GM23338 (cell line): ENCODE data around the gene ZNF644. TPM values are rescaled to one million over a fixed set of nuclear protein-coding genes. Genes with fewer than 3 reads are reported as not detected.

Experiments
- ATAC-seq: fragments of 200-7000 bp; cut with Tn5 transposase; 3 replicates; pipeline ENCODE4 v1.9.1; 2020
- DNase-seq: peaks from one replicate; pipeline ENCODE4 v3.0.0-alpha.2; 2015; ENCODE audit warnings: low spot score
- H2AFZ ChIP-seq: fragments of 200-600 bp; sonication (generic); 2 replicates; pipeline ENCODE4 v1.8.0; 2016; ENCODE audit warnings: antibody characterized with exemption, mild to moderate bottlenecking, moderate library complexity
- H3F3A ChIP-seq: fragments of 200-600 bp; sonication (generic); replicated peaks from 2 replicates; pipeline ENCODE4 v1.8.0; 2017; ENCODE audit warnings: antibody characterized with exemption, mixed run types, low read depth
- H3K27ac ChIP-seq: fragments of 200-600 bp; sonication (generic); 2 replicates; pipeline ENCODE4 v1.6.1; 2016; ENCODE audit warnings: low read depth
- H3K27me3 ChIP-seq: fragments of 200-600 bp; sonication (generic); 2 replicates; pipeline ENCODE4 v1.8.0; 2016; ENCODE audit warnings: mild to moderate bottlenecking, mixed run types, moderate library complexity; ENCODE audit not compliant: insufficient read depth
- H3K36me3 ChIP-seq: fragments of 200-600 bp; sonication (generic); 2 replicates; pipeline ENCODE4 v1.8.0; 2016; ENCODE audit warnings: mild to moderate bottlenecking; ENCODE audit not compliant: insufficient read depth
- H3K4me1 ChIP-seq: fragments of 200-600 bp; sonication (generic); 2 replicates; pipeline ENCODE4 v1.8.0; 2016; ENCODE audit warnings: mild to moderate bottlenecking, moderate library complexity; ENCODE audit not compliant: insufficient read depth
- H3K4me2 ChIP-seq: fragments of 200-600 bp; sonication (generic); 2 replicates; pipeline ENCODE4 v1.7.1; 2017; ENCODE audit warnings: mixed run types
- H3K4me3 ChIP-seq: fragments of 200-600 bp; sonication (generic); 2 replicates; pipeline ENCODE4 v1.6.1; 2016; ENCODE audit warnings: mixed run types
- H3K79me2 ChIP-seq: fragments of 200-600 bp; sonication (generic); replicated peaks from 2 replicates; pipeline ENCODE4 v1.8.0; 2017; ENCODE audit warnings: mild to moderate bottlenecking; ENCODE audit not compliant: insufficient read depth
- H3K9me2 ChIP-seq: fragments of 200-600 bp; sonication (generic); 2 replicates; pipeline ENCODE4 v1.8.0; 2017; ENCODE audit not compliant: insufficient read depth
- H4K20me1 ChIP-seq: fragments of 200-600 bp; sonication (generic); replicated peaks from 2 replicates; pipeline ENCODE4 v1.8.0; 2017; ENCODE audit warnings: mild to moderate bottlenecking; ENCODE audit not compliant: insufficient read depth
- H3K27ac Mint-ChIP-seq: 2 replicates; pipeline ENCODE4 v1.8.0; 2020; ENCODE audit warnings: inconsistent platforms, mild to moderate bottlenecking, moderate library complexity, mixed read lengths
- H3K27me3 Mint-ChIP-seq: 3 replicates; pipeline ENCODE4 v1.8.0; 2022; ENCODE audit warnings: low read depth, mild to moderate bottlenecking, moderate library complexity, mixed read lengths, inconsistent platforms; ENCODE audit not compliant: insufficient read depth, poor library complexity
- H3K36me3 Mint-ChIP-seq: 3 replicates; pipeline ENCODE4 v1.8.0; 2021; ENCODE audit warnings: low read depth, mild to moderate bottlenecking, inconsistent platforms, moderate library complexity, mixed read lengths
- H3K4me1 Mint-ChIP-seq: 3 replicates; pipeline ENCODE4 v1.8.0; 2020; ENCODE audit warnings: mild to moderate bottlenecking, inconsistent platforms, mixed read lengths
- H3K4me3 Mint-ChIP-seq: 3 replicates; pipeline ENCODE4 v1.8.0; 2021; ENCODE audit warnings: moderate library complexity, mild to moderate bottlenecking, inconsistent platforms, mixed read lengths
- H3K9me3 Mint-ChIP-seq: 3 replicates; pipeline ENCODE4 v1.8.0; 2020; ENCODE audit warnings: moderate library complexity, mild to moderate bottlenecking, inconsistent platforms, mixed read lengths
- EZH2phosphoT487 ChIP-seq: fragments of 200-600 bp; sonication (generic); IDR thresholded peaks from one replicate; pipeline ENCODE4 v1.8.1; 2018; ENCODE audit warnings: antibody characterized with exemption; ENCODE audit not compliant: unreplicated experiment
- JUNB ChIP-seq: IDR thresholded peaks from one replicate; pipeline ENCODE4 v1.6.1; 2016; ENCODE audit warnings: antibody characterized with exemption; ENCODE audit not compliant: unreplicated experiment
- STAT1 ChIP-seq: IDR thresholded peaks from one replicate; pipeline ENCODE4 v1.6.1; 2016; ENCODE audit warnings: antibody characterized with exemption; ENCODE audit not compliant: unreplicated experiment
- ZNF114 ChIP-seq: fragments of 250-450 bp; sonication (Bioruptor Pico); IDR thresholded peaks from 2 replicates; pipeline ENCODE4 v1.5.0; 2020; ENCODE audit warnings: mild to moderate bottlenecking, moderate library complexity
- polyA plus RNA-seq: library from polyadenylated mRNA; unstranded; fragments of >200 nt; fragmentation: Nextera tagmentation; extraction: Ambion mirVana; gene quantifications from 2 replicates; pipeline ENCODE4 v1.2.1, GENCODE V29; 2016
- total RNA-seq: library from RNA; depleted of rRNA; stranded (reverse); fragments of >200 nt; shearing (Covaris generic); gene quantifications from 2 replicates; pipeline ENCODE4 v1.2.3, GENCODE V29; 2014
- TF ChIP-seq, protein P1 (sequence below): IDR thresholded peaks from 2 replicates; pipeline ENCODE4 v1.6.1; 2016; ENCODE audit warnings: antibody characterized with exemption
- TF ChIP-seq, protein P2 (sequence below): fragments of 250-450 bp; sonication (Bioruptor Pico); IDR thresholded peaks from 2 replicates; pipeline ENCODE4 v1.5.0; 2020; ENCODE audit warnings: mild to moderate bottlenecking, moderate library complexity
- TF ChIP-seq, protein P3 (sequence below): IDR thresholded peaks from one replicate; pipeline ENCODE4 v1.6.1; 2018; ENCODE audit warnings: antibody characterized with exemption; ENCODE audit not compliant: unreplicated experiment

ZNF644 gene
- total and polyA plus RNA-seq, 2 experiments from 2014 or later: 101 to 103 TPM

DNA sequence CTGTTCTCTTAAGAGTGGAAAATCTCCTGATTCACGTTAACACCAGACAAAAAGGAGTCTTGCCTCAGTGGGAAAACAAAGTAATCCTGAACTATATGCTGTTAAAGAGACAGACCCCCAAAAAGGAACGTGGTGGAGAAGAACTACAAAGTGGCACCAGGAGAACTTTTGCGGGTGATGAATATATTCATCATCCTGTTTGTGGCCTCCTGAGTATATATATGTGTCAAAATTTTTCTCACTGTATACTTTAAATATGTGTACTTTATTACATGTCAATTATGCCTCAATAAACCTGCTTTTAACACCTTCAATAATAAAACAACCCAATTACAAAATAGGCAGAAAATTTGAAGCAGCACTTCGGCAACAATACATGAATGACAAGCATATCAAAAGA, 31.1 kb downstream of the ZNF644 start:
- H3K36me3 ChIP-seq: peaks cover 21% of the 10 kb centered on the region; the same call in 1 of the 2 replicates
- Mint-ChIP-seq H3K9me3 (peaks cover 31% of the 10 kb centered on the region), H3K27me3 (peaks cover 3% of the 10 kb centered on the region), H3K27ac (no peak overlapping the region), H3K4me1 (peaks cover 45% of the 10 kb centered on the region; the same call in 2 of the 3 replicates), H3K36me3 (peaks cover 77% of the 10 kb centered on the region), H3K4me3 (no peak overlapping the region)
- TF ChIP-seq ZNF114 (CRISPR knock-in tag) (no peak), EZH2phosphoT487 (no peak), STAT1 (no peak), JUNB (no peak)
- TF ChIP-seq, protein P1, sequence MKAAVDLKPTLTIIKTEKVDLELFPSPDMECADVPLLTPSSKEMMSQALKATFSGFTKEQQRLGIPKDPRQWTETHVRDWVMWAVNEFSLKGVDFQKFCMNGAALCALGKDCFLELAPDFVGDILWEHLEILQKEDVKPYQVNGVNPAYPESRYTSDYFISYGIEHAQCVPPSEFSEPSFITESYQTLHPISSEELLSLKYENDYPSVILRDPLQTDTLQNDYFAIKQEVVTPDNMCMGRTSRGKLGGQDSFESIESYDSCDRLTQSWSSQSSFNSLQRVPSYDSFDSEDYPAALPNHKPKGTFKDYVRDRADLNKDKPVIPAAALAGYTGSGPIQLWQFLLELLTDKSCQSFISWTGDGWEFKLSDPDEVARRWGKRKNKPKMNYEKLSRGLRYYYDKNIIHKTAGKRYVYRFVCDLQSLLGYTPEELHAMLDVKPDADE: no peak
- TF ChIP-seq, protein P2, sequence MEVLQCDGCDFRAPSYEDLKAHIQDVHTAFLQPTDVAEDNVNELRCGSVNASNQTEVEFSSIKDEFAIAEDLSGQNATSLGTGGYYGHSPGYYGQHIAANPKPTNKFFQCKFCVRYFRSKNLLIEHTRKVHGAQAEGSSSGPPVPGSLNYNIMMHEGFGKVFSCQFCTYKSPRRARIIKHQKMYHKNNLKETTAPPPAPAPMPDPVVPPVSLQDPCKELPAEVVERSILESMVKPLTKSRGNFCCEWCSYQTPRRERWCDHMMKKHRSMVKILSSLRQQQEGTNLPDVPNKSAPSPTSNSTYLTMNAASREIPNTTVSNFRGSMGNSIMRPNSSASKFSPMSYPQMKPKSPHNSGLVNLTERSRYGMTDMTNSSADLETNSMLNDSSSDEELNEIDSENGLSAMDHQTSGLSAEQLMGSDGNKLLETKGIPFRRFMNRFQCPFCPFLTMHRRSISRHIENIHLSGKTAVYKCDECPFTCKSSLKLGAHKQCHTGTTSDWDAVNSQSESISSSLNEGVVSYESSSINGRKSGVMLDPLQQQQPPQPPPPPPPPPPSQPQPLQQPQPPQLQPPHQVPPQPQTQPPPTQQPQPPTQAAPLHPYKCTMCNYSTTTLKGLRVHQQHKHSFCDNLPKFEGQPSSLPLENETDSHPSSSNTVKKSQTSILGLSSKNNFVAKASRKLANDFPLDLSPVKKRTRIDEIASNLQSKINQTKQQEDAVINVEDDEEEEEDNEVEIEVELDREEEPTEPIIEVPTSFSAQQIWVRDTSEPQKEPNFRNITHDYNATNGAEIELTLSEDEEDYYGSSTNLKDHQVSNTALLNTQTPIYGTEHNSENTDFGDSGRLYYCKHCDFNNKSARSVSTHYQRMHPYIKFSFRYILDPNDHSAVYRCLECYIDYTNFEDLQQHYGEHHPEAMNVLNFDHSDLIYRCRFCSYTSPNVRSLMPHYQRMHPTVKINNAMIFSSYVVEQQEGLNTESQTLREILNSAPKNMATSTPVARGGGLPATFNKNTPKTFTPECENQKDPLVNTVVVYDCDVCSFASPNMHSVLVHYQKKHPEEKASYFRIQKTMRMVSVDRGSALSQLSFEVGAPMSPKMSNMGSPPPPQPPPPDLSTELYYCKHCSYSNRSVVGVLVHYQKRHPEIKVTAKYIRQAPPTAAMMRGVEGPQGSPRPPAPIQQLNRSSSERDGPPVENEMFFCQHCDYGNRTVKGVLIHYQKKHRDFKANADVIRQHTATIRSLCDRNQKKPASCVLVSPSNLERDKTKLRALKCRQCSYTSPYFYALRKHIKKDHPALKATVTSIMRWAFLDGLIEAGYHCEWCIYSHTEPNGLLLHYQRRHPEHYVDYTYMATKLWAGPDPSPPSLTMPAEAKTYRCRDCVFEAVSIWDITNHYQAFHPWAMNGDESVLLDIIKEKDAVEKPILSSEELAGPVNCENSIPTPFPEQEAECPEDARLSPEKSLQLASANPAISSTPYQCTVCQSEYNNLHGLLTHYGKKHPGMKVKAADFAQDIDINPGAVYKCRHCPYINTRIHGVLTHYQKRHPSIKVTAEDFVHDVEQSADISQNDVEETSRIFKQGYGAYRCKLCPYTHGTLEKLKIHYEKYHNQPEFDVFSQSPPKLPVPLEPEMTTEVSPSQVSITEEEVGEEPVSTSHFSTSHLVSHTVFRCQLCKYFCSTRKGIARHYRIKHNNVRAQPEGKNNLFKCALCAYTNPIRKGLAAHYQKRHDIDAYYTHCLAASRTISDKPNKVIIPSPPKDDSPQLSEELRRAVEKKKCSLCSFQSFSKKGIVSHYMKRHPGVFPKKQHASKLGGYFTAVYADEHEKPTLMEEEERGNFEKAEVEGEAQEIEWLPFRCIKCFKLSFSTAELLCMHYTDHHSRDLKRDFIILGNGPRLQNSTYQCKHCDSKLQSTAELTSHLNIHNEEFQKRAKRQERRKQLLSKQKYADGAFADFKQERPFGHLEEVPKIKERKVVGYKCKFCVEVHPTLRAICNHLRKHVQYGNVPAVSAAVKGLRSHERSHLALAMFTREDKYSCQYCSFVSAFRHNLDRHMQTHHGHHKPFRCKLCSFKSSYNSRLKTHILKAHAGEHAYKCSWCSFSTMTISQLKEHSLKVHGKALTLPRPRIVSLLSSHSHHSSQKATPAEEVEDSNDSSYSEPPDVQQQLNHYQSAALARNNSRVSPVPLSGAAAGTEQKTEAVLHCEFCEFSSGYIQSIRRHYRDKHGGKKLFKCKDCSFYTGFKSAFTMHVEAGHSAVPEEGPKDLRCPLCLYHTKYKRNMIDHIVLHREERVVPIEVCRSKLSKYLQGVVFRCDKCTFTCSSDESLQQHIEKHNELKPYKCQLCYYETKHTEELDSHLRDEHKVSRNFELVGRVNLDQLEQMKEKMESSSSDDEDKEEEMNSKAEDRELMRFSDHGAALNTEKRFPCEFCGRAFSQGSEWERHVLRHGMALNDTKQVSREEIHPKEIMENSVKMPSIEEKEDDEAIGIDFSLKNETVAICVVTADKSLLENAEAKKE (CRISPR knock-in tag): no peak
- TF ChIP-seq, protein P3, sequence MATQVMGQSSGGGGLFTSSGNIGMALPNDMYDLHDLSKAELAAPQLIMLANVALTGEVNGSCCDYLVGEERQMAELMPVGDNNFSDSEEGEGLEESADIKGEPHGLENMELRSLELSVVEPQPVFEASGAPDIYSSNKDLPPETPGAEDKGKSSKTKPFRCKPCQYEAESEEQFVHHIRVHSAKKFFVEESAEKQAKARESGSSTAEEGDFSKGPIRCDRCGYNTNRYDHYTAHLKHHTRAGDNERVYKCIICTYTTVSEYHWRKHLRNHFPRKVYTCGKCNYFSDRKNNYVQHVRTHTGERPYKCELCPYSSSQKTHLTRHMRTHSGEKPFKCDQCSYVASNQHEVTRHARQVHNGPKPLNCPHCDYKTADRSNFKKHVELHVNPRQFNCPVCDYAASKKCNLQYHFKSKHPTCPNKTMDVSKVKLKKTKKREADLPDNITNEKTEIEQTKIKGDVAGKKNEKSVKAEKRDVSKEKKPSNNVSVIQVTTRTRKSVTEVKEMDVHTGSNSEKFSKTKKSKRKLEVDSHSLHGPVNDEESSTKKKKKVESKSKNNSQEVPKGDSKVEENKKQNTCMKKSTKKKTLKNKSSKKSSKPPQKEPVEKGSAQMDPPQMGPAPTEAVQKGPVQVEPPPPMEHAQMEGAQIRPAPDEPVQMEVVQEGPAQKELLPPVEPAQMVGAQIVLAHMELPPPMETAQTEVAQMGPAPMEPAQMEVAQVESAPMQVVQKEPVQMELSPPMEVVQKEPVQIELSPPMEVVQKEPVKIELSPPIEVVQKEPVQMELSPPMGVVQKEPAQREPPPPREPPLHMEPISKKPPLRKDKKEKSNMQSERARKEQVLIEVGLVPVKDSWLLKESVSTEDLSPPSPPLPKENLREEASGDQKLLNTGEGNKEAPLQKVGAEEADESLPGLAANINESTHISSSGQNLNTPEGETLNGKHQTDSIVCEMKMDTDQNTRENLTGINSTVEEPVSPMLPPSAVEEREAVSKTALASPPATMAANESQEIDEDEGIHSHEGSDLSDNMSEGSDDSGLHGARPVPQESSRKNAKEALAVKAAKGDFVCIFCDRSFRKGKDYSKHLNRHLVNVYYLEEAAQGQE: no peak
- no peak overlapping the region for H3K27ac ChIP-seq
- peaks cover 34% of the 10 kb centered on the region for H3K4me1 ChIP-seq
- DNase-seq: no peak
- H3K27me3 ChIP-seq: no peaks in the 10 kb centered on the region
- H4K20me1 ChIP-seq: peaks cover 40% of the 10 kb centered on the region
- ATAC-seq: no peak
- no peaks in the 10 kb centered on the region for H3K9me2 ChIP-seq
- no peak overlapping the region for H3K4me3 ChIP-seq
- H3K79me2 ChIP-seq: peaks cover 100% of the 10 kb centered on the region
- no peak overlapping the region for H3K4me2 ChIP-seq
- H2AFZ ChIP-seq: no peak overlapping the region
- no peaks in the 10 kb centered on the region for H3F3A ChIP-seq
